Endothelial cell of umbilical vein (primary cell): ENCODE measurements around the gene SOX5. TPM values are rescaled to one million over a fixed set of nuclear protein-coding genes. Genes with fewer than 3 reads are reported as not detected.
A peak's percentile ranks its signal among the peaks of the same experiment; 100 is the strongest.

ENCODE experiments used
- BruUV-seq: library from RNA; stranded (reverse); fragments of 400-500 nt; replicated peaks from 2 replicates; lab custom pipeline; 2021; lab: Mats Ljungman, UMichigan
- CTCF ChIA-PET: fragments of 300-600, 350-600 bp; sonication (Branson Sonifier 250); formaldehyde crosslinking; loops from one replicate; lab custom pipeline; 2021; ENCODE audit warnings: antibody characterized with exemption, inconsistent platforms; lab: Charles Lee
- POLR2A ChIA-PET: fragments of 300-600, 350-600 bp; sonication (Branson Sonifier 250); formaldehyde crosslinking; loops from one replicate; lab custom pipeline; 2021; ENCODE audit warnings: antibody characterized with exemption, inconsistent platforms; lab: Charles Lee
- DNase-seq: peaks from one replicate; pipeline ENCODE4 v3.0.0-alpha.2; 2011; ENCODE audit warnings: low read depth, low spot score
- FAIRE-seq: peaks from 2 replicates; lab custom pipeline; 2011; peaks lifted over from hg19 to GRCh38; lab: Jason Lieb, UNC
- H2AFZ ChIP-seq: 2 replicates; pipeline ENCODE4 v1.6.0; 2012; ENCODE audit warnings: low read depth, low read length, control low read depth, inconsistent platforms
- H3K27ac ChIP-seq: 2 replicates; pipeline ENCODE4 v1.5.1; 2011; ENCODE audit warnings: low read depth, mild to moderate bottlenecking, control low read depth, low read length, moderate library complexity; ENCODE audit not compliant: insufficient read depth
- H3K27me3 ChIP-seq, 2 experiments: 2 replicates each; pipeline versions ENCODE4 v1.6.0 to v1.6.1; 2011; ENCODE audit warnings: low read length in 2 of 2, mixed read lengths in 1 of 2; ENCODE audit not compliant: control insufficient read depth in 2 of 2, insufficient read depth in 2 of 2
- H3K36me3 ChIP-seq, 2 experiments: 2 replicates in 1 of 2; 3 replicates in 1 of 2; pipeline ENCODE4 v1.5.1; 2011; ENCODE audit warnings: low read length in 2 of 2, mild to moderate bottlenecking in 1 of 2, moderate library complexity in 1 of 2; ENCODE audit not compliant: control insufficient read depth in 2 of 2, insufficient read depth in 2 of 2; ENCODE audit errors: extremely low read depth in 1 of 2
- H3K4me1 ChIP-seq: 3 replicates; pipeline ENCODE4 v1.5.1; 2011; ENCODE audit warnings: mild to moderate bottlenecking, low read length; ENCODE audit not compliant: control insufficient read depth, insufficient read depth; ENCODE audit errors: extremely low read depth
- H3K4me2 ChIP-seq: 2 replicates; pipeline ENCODE4 v1.6.1; 2011; ENCODE audit warnings: low read length, control low read depth, mixed read lengths; ENCODE audit not compliant: insufficient read depth
- H3K4me3 ChIP-seq, 3 experiments: fragments of 200-600 bp in 1 of 3; sonication (generic), shearing (Covaris generic) in 1 of 3; replicated peaks in 1 of 3; 2 replicates each; pipeline ENCODE4 v1.5.1; 2011 to 2016; ENCODE audit warnings: control low read depth in 3 of 3, low read length in 3 of 3, mild to moderate bottlenecking in 2 of 3, inconsistent platforms in 1 of 3, low read depth in 1 of 3, moderate library complexity in 1 of 3; ENCODE audit not compliant: insufficient read depth in 1 of 3
- H3K79me2 ChIP-seq: 2 replicates; pipeline ENCODE4 v1.6.0; 2012; ENCODE audit warnings: low read length, inconsistent platforms; ENCODE audit not compliant: control insufficient read depth, insufficient read depth
- H3K9ac ChIP-seq: replicated peaks from 2 replicates; pipeline ENCODE3; 2011; ENCODE audit warnings: low read length, control low read depth; ENCODE audit not compliant: insufficient read depth; ENCODE audit errors: extremely low read depth
- H3K9me1 ChIP-seq: replicated peaks from 3 replicates; pipeline ENCODE4 v1.6.0; 2011; ENCODE audit warnings: mild to moderate bottlenecking, low read length; ENCODE audit not compliant: control insufficient read depth, insufficient read depth; ENCODE audit errors: extremely low read depth
- H3K9me3 ChIP-seq: replicated peaks from 2 replicates; pipeline ENCODE4 v1.5.1; 2012; ENCODE audit warnings: low read length, inconsistent platforms; ENCODE audit not compliant: control insufficient read depth, insufficient read depth
- H4K20me1 ChIP-seq: replicated peaks from 2 replicates; pipeline ENCODE3; 2011; ENCODE audit warnings: mild to moderate bottlenecking, low read length; ENCODE audit not compliant: control insufficient read depth, insufficient read depth; ENCODE audit errors: extremely low read depth
- CTCF ChIP-seq, 2 donors: IDR thresholded peaks; 1 replicate in 1 of 2; 2 replicates in 1 of 2; pipeline ENCODE4 v1.5.1; 2011; ENCODE audit warnings: low read length in 2 of 2, mild to moderate bottlenecking in 2 of 2, moderate library complexity in 2 of 2, control low read depth in 1 of 2, inconsistent platforms in 1 of 2, low read depth in 1 of 2; ENCODE audit not compliant: insufficient read depth in 1 of 2; ENCODE audit errors: extremely low read depth in 1 of 2
- EZH2 ChIP-seq: IDR thresholded peaks from 2 replicates; pipeline ENCODE4 v1.6.1; 2012; ENCODE audit warnings: borderline replicate concordance, low read depth, mild to moderate bottlenecking, moderate library complexity, low read length, inconsistent platforms; ENCODE audit not compliant: severe bottlenecking
- FOS ChIP-seq: IDR thresholded peaks from 2 replicates; pipeline ENCODE4 v1.6.1; 2011; ENCODE audit warnings: mild to moderate bottlenecking, low read length, moderate library complexity, borderline replicate concordance; ENCODE audit not compliant: insufficient read depth
- GATA2 ChIP-seq: IDR thresholded peaks from 2 replicates; pipeline ENCODE4 v1.7.0; 2011; ENCODE audit warnings: low read depth, mild to moderate bottlenecking, moderate library complexity, mixed read lengths, low read length; ENCODE audit not compliant: insufficient read length, insufficient read depth
- JUN ChIP-seq: IDR thresholded peaks from 2 replicates; pipeline ENCODE4 v1.6.1; 2011; ENCODE audit warnings: borderline replicate concordance, low read depth; ENCODE audit not compliant: insufficient read length, insufficient read depth
- MAX ChIP-seq: IDR thresholded peaks from 2 replicates; pipeline ENCODE4 v1.6.1; 2011; ENCODE audit not compliant: insufficient read depth, insufficient read length
- MYC ChIP-seq: IDR thresholded peaks from one replicate; pipeline ENCODE4 v1.6.1; 2011; ENCODE audit warnings: mild to moderate bottlenecking, low read depth, low read length
- POLR2A ChIP-seq: IDR thresholded peaks from 2 replicates; pipeline ENCODE4 v1.6.1; 2012; ENCODE audit warnings: low read depth, mild to moderate bottlenecking, control low read depth, low read length
- POLR2AphosphoS5 ChIP-seq: IDR thresholded peaks from 2 replicates; pipeline ENCODE4 v1.6.1; 2012; ENCODE audit warnings: low read depth, mild to moderate bottlenecking, control low read depth, low read length, moderate library complexity; ENCODE audit not compliant: insufficient read depth
- dilution Hi-C: fragments of 300-500 bp; cut with MboI; formaldehyde crosslinking; loops from one replicate; pipeline ENCODE4 v1.15.0; 2019; ENCODE audit warnings: low sequenced_read_pairs; ENCODE audit not compliant: extremely low pct_ligation_motif_present
- intact Hi-C: fragments of 100-400 bp; cut with micrococcal nuclease; formaldehyde crosslinking; loops from one replicate; pipeline ENCODE4 v1.10.0; 2022
- polyA plus RNA-seq, 4 experiments: library from polyadenylated mRNA; depleted of rRNA in 3 of 4; stranded (reverse) in 3 of 4; unstranded in 1 of 4; fragments of >200 nt; gene quantifications; 2 replicates each; pipeline versions ENCODE4 v1.2.1 to v1.2.3, GENCODE V29; 2011 to 2012; ENCODE audit warnings: missing spikeins in 1 of 4
- total RNA-seq: library from RNA; stranded (reverse); gene quantifications from 2 replicates; pipeline ENCODE4 v1.2.3, GENCODE V29; 2021

Gene SOX5
- total and polyA plus RNA-seq, 2 donors (not counting 3 experiments of a cell fraction or from before 2014, with no cell fraction given): 0.63 to 3.5 TPM

- H3K4me1 ChIP-seq: no peaks in the 10 kb centered on the region
- H3K4me3 ChIP-seq: no peak overlapping the region
- no TSS peak for BruUV-seq
- intact Hi-C loops: no loop called here
- ChIA-PET CTCF (no interaction called here), POLR2A (no interaction called here)
- H3K9me1 ChIP-seq: no peaks in the 10 kb centered on the region
- no peaks in the 10 kb centered on the region for H3K27me3 ChIP-seq
- no peak overlapping the region for H3K27ac ChIP-seq
- no peak overlapping the region for H2AFZ ChIP-seq
- dilution Hi-C loops: no loop called here
- peak; percentile 8 for FAIRE-seq
- H3K9ac ChIP-seq: no peak overlapping the region
- no peaks in the 10 kb centered on the region for H3K79me2 ChIP-seq
- H3K36me3 ChIP-seq: no peaks in the 10 kb centered on the region
- TF ChIP-seq MAX (no peak), JUN (no peak), MYC (no peak), FOS (no peak), EZH2 (no peak), GATA2 (no peak), POLR2A (no peak), POLR2AphosphoS5 (no peak), CTCF (IDR thresholded peaks at IDR 0.05; ENCODE audit: extremely low read depth in 1 of 2, insufficient read depth in 1 of 2, low read depth in 1 of 2, low read length in 2 of 2) (no peak)
- H3K9me3 ChIP-seq: no peaks in the 10 kb centered on the region
- DNase-seq: no peak
- no peak overlapping the region for H3K4me2 ChIP-seq
- H4K20me1 ChIP-seq: no peaks in the 10 kb centered on the region
Measured at GRCh38 chr12:23847857-23848256, 101.6 kb downstream of the SOX5 start.
